Measurements from ENCODE around the gene LRP6.
"Not testable (repeated sequence)": the region's sequence is repeated elsewhere in the genome, so short reads cannot be mapped to it uniquely, and the experiment has no call there.

Gene LRP6

DNA sequence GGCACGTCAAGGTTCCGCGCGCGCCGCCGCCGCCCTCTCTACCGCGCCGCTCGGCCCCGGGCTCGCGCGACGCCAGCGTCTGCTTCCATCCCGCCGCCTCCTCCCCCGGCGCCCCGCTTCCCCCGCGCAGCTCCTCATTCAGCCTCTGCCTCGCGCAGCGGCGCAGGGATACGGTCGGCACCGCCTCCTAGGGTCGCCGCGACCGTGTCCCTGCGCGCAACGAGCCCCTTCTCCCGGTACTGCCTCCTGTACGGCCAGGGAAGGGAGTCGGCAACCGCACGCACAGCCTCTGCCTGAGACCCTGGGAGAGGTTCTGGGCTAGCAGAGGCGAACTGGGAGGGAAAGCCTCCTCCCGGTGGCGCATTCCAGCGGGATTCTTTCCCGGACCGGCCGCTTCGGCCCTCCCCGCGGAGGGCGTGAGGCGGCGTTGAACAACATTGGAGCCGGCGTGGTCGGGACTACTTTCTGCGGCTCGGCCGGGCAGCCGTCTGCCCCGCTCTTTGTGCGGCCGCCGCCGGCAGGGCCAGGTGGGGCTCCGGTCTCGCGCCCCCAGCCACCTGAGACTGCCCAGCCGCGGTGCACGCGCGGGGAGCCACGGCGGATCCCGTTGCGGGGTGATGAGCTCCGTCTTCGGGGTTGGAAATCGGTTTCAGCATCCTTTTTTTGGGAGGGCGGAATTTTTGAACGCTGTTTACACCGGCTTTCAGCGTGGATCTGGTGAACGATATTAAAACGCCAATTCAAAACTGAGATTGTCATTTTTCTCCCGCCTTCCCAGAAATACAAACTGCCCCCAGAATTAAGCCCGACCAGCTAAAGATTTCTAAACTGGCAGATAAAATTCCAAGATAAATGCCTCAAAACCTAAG is at the start of gene LRP6:
TSS of gene LRP6 (minus strand) at position 172 of the 869 bp plus-strand sequence. CDS start 309 bp downstream, outside the sequence.
- DNase-seq (ENCODE audit: low read depth in 2 of 2): peak; percentile 92

DNA sequence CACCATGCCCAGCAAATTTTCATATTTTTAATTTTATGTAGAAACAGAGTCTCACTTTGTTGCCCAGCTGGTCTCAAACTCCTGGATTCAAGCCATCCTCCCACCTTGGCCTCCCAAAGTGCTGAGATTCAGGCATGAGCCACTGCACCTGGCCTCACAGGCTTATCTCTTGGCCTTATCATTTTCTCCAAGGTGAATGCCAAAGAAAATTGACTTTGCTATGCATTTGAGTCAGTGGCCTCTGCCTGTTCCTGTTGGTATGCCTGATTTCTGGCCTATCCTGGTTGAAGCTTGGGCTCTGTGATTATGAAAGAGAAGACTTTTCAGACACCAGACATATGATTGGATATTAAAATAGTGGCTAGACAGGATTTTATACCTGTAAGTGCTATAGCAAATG is 49.0 kb upstream of the LRP6 start:
- no peak for DNase-seq (ENCODE audit: low read depth in 2 of 2)

DNA sequence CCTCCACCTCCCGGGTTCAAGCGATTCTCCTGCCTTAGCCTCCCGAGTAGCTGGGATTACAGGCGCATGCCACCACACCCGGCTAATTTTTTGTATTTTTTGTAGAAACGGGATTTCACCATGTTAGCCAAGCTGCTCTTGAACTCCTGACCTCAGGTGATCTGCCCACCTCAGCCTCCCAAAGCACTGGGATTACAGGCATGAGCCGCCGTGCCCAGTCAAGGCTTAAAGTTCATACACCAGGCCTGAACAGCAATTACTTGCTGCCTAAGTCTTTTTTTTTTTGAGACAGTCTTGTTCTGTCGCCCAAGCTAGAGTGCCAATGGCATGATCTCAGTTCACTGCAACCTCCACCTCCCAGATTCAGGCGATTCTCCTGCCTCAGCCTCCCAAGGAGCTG is 43.9 kb upstream of the LRP6 start:
- DNase-seq (ENCODE audit: low read depth in 2 of 2): not testable (repeated sequence)

DNA sequence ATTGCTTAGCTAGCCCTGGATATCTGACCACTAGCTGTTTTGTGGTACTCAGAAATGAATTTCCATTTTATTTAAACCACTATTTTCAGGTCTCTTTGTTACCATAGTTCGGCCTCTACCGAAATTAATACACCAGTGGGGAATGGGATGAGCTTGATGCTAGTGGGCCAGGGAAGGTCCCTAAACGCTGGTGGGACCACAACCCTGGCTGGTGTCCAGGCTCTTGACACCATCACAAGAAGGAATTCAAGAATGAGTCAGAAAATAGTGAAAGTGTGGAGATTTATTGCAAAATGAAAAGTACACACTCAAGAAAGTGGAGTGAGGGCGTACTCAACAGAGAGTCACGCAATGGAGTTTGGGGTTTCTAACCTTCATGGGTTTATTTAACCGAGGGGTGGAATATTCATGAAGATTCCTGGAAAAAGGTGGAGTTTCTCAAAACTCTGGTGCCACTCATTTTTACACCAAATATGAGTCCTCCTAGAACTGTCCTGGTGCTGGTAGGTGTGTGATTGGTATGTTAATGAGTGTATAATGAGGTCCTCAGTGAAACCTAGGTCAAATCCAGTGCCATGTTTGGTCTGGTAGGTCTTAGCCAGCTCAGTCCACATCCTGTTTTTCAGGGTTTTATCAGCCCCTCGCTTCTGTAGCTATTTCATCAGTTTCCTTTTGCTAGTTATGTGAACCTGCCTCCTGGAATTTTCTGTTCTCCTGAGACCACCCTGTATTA is 38.9 kb upstream of the LRP6 start:
- no peak for DNase-seq (ENCODE audit: low read depth in 2 of 2)

DNA sequence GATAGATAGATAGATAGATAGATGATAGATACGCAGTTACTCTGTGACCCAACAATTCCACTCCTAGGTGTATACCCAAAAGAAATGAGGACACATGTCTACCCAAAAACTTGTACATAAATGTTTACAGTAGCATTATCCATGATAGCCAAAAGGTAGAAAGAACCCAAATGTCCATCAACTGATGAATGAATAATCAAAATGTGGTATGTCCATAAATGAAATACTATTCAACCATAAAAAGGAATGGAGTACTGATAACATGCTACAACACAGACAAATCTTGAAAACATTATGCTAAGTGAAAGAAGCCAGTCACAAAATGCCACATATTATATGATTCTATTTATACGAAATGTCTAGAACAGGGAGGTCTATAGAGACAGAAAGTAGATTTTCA is 36.1 kb upstream of the LRP6 start:
- no peak for DNase-seq (ENCODE audit: low read depth in 2 of 2)

DNA sequence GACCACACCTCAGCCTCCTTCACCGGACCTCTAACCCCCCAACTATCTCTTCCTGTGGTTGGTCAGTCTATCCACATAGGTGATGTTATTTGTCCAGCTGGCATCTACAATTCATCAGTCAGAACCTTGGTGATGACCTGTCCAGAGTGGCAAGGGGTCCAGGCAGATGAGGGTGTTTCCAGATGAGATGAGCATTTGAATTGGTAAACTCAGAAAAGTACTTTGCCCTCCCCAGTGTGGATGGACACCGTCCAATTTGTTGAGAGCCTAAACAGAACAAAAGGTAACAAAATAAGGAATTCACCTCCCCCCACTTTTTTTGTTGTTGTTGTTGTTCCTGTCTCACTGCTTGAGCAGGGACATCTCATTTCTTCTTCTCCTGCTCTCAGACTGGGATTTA is 34.3 kb upstream of the LRP6 start:
- DNase-seq (ENCODE audit: low read depth in 2 of 2): no peak

DNA sequence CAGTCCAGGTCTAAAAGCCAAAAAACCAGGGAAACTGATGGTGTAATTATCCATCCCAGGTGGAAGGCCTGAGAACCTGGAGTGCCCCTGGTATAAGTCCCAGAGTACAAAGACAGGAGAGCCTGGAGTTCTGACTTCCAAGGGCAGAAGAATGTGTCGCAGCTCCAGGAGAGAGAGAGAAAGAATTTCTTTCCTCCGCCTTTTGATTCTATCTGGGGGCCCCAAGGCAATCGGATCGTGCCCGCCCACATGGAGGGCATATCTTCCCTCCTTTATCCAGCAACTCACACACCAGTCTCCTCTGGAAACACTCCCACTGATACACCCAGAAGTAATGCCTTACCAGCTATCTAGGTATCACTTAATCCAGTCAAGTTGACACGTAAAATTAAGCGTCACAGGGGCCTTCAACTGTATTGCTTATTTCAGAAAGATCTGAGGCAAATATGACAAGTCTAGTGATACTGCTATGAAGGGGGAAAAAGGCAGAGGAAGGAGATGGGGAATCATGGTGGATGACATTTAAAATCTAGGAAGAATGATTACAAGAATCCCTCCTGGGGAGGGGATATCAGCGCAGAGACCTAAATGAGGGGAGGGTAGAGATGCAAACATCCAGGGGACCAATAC is 30.5 kb upstream of the LRP6 start:
- no peak for DNase-seq (ENCODE audit: low read depth in 2 of 2)

DNA sequence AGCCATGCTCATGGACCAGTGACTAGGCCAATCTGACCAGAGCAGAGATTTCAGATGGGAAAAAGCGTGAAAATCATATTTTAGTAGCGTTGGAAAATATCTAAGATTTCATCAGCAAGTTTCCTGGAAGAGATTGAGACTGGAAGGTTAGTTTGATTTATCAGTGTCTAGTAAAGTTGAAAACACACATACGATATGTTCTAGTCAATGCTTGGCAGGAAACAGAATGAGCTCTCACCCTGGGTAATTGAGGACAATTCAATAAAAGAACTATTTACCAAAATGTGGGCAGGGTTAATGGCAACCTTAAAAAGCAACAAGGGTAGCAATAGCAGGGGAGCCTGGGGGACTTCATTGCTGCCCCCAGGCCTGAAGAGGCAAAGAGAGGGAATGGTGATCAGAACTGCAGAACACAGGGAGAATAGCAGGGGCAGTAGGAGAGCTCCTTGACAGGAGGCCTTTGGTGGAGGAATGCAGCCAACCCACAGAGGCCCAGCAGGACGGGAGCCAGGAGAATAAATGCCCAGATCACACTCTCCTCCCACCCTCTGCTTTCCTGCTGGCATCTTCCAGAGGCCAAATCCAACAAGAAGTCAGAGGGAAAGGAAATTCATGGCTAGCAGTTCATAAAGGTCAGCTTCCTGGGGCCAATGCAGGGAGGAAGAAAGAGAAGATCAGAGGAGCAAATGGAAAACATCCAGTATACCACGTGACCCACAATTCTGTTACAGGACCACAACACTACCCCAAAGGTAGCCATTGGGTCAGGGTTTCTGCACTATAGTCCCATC is 27.6 kb upstream of the LRP6 start:
- DNase-seq (ENCODE audit: low read depth in 2 of 2): no peak

DNA sequence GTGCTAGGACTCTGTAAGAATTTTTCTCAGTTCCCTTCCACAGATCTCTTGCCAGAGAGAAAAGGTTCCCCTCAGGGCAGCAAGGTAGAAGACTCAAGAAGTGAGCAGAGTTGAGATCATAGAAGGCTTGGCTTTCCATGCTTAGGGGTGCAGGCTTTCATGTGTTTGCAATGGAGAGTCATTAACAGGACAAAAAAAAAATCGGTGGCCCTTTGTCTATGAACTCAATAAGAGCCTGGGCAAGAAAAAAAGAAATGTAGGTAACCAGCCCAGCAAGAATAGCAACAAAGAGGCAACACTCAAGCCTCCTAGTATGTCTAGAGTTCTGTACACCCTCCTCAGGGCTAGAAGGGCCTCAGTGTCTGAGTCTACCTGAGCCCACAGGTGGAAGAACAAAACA is 23.4 kb upstream of the LRP6 start:
- DNase-seq (ENCODE audit: low read depth in 2 of 2): no peak

DNA sequence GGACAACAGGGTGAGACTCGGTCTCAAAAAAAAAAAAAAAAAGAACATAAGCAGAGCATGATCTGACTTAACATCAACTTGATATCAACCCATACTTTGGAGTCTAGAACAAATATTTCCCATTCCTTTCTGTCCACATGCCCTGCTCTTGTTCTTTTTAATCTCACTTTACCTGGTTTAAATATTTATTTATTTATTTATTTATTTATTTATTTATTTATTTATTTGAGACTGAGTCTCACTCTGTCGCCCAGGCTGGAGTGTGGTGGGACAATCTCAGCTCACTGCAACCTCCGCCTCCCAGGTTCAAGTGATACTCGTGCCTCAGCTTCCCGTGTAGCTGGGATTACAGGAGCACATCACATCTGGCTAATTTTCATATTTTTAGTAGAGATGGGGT is 19.6 kb upstream of the LRP6 start:
- no peak for DNase-seq (ENCODE audit: low read depth in 2 of 2)

DNA sequence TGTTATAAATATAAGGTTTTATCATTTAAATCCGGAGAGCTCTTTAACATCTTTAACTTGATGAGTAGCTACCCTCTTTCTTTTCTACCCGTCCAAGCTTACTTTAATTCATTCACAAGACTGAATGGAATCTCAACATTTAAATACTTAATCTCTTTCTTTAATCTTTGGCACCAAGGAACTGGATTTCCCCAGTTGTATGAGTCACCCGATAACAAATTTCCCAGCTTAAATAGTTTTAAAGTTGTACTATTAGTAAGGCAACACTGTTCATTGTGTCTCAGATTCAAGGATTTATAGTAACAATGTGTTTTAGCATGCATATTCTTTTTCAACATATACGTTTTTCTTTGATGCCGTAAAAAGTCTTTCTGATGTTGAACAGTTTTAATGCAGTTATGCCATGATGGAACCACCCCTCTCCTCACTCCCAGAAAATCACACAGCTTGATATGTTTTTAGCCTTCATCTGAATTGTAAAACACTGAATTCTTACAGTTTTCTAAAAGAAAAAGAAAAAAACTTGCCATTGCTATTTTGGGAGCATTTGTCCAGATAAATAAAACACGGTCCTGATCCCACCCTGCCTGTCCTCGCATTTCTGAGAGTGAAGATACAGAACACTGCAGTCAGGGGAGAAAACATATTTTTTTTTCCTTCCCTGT is 16.0 kb upstream of the LRP6 start:
- peak; percentile 36 to 37 for DNase-seq (ENCODE audit: low read depth in 2 of 2)

DNA sequence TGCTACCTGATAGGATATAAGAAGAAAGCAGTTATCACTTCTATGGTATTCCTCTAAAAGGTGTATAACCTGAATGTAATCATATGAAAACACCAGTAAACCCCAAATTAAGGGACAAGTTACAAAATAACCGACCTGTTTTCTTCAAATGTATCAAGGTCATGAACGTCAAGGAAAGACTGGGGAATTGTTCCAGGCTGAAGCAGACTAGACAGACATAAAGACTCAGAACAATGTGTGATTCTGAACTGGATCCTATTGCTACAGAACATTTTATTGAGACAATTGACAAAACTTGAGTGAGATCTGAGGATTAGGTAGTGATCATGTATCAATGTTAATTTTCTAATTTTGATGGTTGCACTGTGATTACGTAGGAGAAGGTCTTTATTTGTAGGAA is 15.4 kb upstream of the LRP6 start:
- no peak for DNase-seq (ENCODE audit: low read depth in 2 of 2)

DNA sequence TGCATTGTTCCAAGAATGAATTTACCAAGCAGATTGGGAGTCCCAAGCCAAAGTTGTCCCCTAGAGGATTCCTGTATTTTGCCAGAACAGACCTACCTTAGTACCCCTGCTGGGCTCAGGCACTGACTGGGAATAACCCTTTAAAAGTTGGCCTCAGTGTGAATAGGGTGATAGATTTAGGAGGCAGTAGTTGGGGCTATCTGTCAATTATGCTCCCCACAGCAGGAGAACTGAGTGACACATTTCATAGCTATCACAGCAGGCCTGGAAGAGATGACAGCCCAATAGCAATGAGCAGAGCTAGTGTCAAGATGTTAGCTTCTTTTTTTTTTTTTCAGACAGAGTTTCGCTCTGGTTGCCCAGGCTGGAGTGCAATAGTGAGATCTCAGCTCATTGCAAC is 14.3 kb upstream of the LRP6 start:
- no peak for DNase-seq (ENCODE audit: low read depth in 2 of 2)

DNA sequence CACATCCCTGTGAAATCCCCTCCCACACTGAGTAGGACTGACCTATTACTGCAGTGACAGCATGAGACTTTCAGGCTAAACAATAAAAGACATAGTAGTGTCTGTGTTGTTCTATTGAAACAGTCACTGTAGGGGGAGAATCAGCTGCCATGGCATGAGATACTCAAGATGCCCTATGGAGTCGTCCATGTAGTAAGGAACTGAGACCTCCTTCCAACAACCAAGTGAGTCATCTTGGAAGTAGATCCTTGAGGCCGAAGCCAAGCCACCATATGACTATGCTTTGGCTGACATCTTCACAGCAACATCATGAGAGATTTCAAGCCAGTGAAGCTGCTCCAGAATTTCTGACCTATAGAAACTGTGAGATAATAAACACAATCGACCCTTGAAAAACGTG is 12.1 kb upstream of the LRP6 start:
- no peak for DNase-seq (ENCODE audit: low read depth in 2 of 2)

DNA sequence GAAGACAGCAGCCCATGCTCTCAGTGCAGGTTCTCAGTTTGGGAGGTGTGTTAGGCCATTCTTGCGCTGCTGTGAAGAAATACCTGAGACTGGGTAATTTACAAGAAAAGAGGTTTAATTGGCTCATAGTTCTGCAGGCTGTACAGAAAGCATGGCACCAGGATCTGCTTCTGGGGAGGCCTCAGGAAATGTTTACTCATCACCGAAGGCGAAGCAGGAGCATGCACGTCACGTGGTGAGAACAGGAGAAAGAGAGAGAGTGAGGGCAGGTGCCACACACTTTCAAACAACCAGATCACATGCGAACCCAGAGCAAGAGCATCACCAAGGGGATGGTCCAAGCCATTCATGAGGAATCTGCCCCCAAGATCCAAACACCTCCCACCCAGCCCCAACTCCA is 9.0 kb upstream of the LRP6 start:
- DNase-seq (ENCODE audit: low read depth in 2 of 2): no peak

DNA sequence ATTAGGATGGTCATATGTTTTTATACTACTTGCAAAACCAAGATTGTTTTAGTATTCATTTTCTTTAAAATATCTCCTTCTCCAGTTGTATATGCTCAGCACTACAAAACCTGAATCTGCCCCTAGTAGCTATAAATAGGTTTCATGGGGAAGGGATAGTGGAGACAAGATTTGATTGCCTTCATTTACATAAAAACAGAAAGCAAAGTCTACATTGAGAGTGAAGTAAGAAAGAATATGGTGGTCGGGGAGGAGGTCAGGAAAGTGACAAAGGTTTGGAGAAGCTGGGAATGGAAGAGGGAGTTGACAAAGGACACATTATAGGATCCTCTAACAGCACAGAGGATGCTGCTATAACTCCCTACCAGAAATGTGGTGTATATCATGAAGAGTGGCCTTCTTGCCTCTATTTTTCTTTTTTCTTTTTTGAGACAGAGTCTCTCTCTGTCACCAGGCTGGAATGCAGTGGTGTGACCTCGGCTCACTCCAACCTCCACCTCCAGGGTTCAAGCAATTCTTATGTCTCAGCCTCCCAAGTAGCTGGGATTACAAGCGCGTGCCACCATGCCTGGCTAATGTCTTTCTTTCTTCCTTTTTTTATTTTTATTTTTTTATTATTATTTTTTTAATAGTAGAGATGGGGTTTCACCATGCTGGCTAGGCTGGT is 6.6 kb upstream of the LRP6 start:
- DNase-seq (ENCODE audit: low read depth in 2 of 2): no peak

DNA sequence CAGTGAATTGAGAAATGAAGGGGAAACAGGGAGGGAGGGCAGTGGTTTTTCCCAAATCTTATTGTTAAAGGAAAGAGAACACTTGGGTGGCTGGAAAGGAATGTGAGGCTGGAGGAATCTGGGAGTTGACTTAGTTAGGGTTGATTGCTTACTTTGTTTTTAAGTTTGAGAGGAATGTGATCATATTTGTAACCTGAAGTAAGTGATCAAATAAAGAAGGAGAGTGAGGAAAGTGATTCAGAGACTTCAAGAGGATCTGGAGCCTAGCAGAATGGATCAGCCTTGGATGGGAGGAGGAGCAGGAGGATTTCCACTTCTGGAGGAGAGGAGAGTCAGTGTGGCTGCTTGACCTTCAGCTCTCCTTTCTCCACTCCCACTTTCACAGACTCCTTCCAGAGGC is 6.0 kb upstream of the LRP6 start:
- DNase-seq (ENCODE audit: low read depth in 2 of 2): peak in 1 of 2 experiments; percentile 25

DNA sequence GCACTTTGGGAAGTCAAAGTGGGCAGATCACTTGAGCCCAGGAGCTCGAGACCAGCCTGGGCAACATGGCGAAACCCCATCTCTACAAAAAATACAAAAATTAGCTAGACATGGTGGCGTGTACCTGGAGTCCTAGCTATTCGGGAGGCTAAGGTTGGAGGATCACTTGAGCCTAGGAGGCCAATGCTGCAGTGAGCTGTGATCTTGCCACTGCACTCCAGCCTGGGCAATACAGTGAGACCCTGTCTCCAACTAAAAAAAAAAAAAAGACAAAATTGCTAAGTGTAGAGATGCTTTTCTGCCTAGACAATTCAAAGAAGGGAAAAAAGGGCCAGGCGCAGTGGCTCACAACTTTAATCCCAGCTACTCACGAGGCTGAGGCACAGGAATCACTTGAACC is 3.4 kb upstream of the LRP6 start:
- no peak for DNase-seq (ENCODE audit: low read depth in 2 of 2)

DNA sequence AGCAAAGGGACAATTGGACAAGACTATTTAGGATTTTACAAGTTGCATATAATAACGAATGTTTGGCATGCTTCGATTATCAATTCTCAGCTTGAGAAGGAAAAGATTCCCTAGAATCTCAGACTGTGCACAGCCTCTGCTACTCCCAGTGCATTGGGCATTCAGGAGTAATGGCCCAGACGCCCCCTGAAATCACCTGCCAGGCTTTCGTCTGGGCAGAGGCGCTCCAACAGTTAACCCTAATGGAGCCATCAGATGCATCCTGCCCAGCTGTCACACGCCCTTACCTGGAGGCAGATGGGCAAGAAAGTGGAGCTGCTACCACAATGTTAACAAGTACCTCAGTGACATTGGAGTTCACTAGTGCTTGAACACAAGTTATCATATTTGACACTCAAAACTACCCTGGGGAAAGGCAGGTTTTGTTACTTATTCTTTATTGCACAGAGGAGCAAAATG is 927 bp upstream of the LRP6 start:
- DNase-seq (ENCODE audit: low read depth in 2 of 2): no peak

DNA sequence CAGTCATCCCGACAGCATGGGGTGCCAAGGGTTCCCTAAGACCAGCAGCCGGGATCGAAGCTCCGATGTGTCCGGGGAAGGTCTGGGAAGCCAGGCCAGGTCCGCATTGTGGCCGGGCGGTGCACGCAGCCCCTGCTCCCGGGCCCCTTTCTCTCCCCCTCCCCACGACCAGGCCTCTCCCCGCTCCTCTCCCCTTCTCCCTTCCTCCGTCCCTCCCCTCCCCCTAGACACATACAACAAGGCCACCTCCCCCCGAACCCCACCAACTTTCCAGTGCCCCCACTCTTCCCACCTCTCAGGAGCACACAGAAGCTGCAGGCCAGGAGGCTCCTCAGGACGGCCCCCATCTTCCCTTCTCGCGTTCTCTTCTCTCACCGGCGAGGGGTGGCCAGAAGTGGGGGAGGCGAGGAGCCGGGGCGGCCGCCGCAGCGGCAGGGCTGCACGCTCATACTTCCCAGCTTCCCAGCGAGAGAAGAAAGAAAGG is 413 bp downstream of the LRP6 start:
- no peak for DNase-seq (ENCODE audit: low read depth in 2 of 2)
